GM19043 (cell line): ENCODE measurements around the gene TRIM26.
"Not testable (repeated sequence)": the region's sequence is repeated elsewhere in the genome, so short reads cannot be mapped to it uniquely, and the experiment has no call there.

ENCODE experiments used
- ATAC-seq: cut with Tn5 transposase; IDR thresholded peaks from one replicate; pipeline ENCODE4 v1.9.1; 2021; ENCODE audit warnings: low read depth; ENCODE audit not compliant: unreplicated experiment

Gene TRIM26

DNA sequence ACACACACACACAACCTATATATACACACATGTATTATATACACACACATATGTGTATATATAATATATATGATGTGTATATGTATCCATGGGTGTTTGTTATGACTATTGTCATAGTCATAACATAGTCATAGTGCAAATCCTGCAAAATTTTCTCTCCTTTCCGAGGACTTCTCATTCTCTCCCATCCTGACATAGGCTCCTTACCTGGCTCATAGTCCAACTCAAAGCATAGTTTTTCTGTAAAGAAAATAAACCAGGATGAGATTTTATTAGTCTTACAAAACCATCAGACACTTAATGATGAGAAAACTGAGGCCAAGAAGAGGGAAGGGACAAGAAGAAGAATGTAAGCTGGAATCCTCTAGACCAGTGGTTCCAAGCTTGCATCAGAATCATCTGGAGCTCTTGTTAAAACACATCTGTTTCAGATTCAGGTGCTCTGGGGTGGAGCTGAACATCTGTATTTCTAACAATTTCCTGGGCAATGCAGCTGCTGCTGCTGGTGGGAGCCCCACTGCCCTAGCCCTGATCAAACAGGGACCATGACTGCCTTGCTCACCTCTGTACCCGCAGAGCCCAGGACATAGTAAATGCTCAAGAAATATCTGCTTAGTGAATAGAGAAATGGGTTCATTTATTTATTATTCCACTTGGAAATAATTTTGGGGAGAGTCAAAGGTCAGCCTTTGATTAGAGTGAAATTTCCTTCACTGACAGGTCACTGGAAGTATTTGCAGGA lies 57.5 kb downstream of the TRIM26 start:
- ATAC-seq, result no peak

GRCh38 chr6:30154709-30155519 lies 58.3 kb downstream of the TRIM26 start:
- ATAC-seq, result no peak

- ATAC-seq, result no peak
Observed at GRCh38 chr6:30154061-30154460, 59.1 kb downstream of the TRIM26 start.

- no peak for ATAC-seq
Observed at GRCh38 chr6:30152910-30153610, 60.1 kb downstream of the TRIM26 start.

- ATAC-seq, result no peak
Observed at GRCh38 chr6:30152016-30152673, 61.1 kb downstream of the TRIM26 start.

DNA sequence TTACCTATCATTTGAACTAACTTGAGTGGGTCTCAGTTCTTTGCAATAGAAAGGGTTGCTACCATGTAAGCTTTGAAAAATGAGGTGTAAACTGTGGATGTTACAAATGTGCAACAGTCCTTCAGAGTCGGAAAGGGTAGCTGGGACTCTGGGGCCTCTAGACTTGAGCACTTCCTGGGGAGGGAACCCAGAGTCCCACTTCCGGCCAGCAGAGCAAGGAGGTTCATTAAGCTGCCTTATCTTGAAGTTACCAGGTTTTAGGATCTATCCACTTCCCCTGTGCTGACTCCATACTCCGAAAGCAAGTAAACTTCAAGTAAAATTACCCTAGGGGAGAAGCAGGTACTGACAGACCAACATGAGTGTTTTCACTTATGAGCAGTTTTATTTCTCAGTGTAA lies 61.6 kb downstream of the TRIM26 start:
- no peak for ATAC-seq

GRCh38 chr6:30150671-30151395 lies 62.4 kb downstream of the TRIM26 start:
- ATAC-seq, result no peak

GRCh38 chr6:30149858-30150550 lies 63.2 kb downstream of the TRIM26 start:
- ATAC-seq, result no peak

DNA sequence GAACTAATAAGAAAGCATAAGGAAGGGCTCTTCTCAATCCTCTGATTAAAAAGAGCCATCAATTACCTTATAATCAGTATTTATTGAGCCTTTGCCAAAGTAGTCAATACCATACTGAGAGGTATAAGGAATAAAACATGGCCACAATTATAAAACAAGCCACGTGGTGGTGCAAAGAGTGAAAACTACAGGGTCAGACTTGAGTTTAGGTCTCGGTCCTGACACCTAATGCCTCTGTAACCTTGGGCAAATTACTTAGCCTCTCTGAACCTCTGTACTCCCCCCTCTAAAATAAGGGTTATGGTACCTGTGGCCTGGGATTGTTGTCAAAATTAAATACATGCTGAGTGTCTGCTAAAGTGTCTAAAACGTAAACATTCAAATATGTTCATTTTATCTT lies 64.0 kb downstream of the TRIM26 start:
- ATAC-seq, result no peak

GRCh38 chr6:30147096-30147495 lies 66.1 kb downstream of the TRIM26 start:
- no peak for ATAC-seq

DNA sequence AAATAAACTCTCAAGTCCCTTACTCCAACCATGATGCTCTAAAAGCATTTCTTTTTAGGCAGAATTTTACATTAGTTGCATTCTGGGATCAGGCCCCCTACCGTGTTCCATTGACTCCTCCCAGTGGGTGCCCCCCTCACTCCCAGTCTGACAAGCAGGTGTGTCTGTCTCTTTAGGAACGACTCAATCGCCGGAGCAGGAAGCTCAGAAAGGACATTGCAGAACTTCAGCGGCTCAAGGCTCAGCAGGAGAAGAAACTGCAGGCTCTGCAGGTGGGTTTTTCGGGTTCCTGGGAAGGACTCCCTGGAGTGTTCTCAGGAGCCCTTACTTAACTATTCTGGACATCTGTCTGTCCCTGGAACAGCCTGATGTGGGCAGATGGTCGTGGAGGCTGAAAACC lies 67.4 kb downstream of the TRIM26 start:
- ATAC-seq, result no peak

DNA sequence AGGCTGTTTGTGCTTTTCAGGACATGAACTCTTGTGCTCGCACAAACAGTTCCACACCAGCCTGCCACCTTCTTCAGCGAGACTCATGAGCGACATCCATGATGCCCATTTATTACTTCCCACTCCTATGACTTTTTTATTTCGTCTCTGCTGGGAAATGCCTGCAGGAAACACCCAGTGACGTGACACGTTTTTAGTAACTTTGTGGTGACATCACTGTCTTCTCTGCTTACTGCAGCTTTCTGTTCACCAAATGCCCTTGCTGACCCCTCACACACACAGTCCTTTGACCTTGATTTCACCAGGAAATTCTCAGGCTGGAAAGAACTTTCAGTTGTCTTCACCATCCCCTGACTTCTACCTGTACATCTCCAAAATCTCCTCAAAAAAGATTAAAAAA lies 68.4 kb downstream of the TRIM26 start:
- ATAC-seq, result no peak

DNA sequence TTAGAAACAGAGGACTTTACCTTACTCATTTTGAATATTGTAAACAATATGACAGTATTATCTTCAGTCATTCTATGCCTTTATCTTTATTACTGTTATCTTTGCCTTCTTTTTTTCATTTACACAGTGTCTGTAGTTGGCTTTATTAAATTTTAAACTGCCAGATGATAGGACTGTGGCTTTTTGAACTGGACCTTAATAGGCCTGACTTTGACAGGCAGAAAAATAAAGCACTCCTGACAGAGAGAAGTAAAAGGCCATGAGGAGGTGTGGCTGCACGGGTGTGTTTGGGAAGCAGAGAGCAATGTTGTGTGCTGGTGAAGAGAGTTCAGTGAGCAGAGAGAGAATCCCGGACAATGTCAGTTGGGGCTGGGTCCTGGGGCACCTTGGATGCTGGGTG lies 69.4 kb downstream of the TRIM26 start:
- no peak for ATAC-seq

GRCh38 chr6:30142665-30143064 lies 70.5 kb downstream of the TRIM26 start:
- ATAC-seq, result no peak

- ATAC-seq, result not testable (repeated sequence)
Observed at GRCh38 chr6:30140240-30140639, 73.0 kb downstream of the TRIM26 start.

- ATAC-seq, result no peak
Observed at GRCh38 chr6:30136570-30137286, 76.5 kb downstream of the TRIM26 start.

- no peak for ATAC-seq
Observed at GRCh38 chr6:30135757-30136156, 77.4 kb downstream of the TRIM26 start, which contains the start of gene TRIM40. TRIM40 (plus strand) TSS chr6:30136140; CDS start chr6:30137037, 897 bp downstream.

DNA sequence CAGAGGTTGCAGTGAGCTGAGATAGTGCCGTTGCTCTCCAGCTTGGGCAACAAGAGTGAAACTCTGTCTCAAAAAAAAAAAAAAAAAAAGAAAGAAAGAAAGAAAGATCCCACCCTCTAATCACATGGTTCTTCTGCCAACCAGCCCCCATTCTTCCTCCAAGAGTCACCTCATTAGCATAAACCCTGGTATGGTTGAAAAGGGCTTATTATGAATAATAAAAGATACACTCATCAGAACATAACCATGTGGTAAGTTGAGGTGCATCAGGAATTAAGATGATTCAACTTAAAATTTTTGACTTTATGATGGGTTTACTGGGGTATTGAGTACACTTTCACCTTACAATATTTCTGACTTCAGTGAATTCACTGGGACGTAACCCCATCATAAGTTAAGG lies 78.1 kb downstream of the TRIM26 start:
- ATAC-seq, result no peak
